IMR-90 (cell line): ENCODE results near the gene GKN2. TPM values are rescaled to one million over a fixed set of nuclear protein-coding genes. Genes with fewer than 3 reads are reported as not detected.

Source experiments
- ATAC-seq: fragments of 200-7000 bp; cut with Tn5 transposase; 2 replicates; pipeline ENCODE4 v1.9.1; 2020; ENCODE audit warnings: low read depth, mild to moderate bottlenecking, moderate library complexity
- BruUV-seq: library from RNA; stranded (reverse); fragments of 400-500 nt; replicated peaks from 2 replicates; lab custom pipeline; 2021; lab: Mats Ljungman, UMichigan
- CTCF ChIA-PET: fragments of 300-600 bp; formaldehyde crosslinking; extraction: SDS; loops from one replicate; lab custom pipeline; 2021; ENCODE audit warnings: antibody characterized with exemption; lab: Yijun Ruan, JAX
- POLR2A ChIA-PET: fragments of 300-600 bp; sonication (Branson Sonifier 250); formaldehyde crosslinking; loops from one replicate; lab custom pipeline; 2022; ENCODE audit warnings: antibody characterized with exemption; ENCODE audit not compliant: unreplicated experiment; lab: Charles Lee
- DNase-seq: peaks from one replicate; pipeline ENCODE4 v3.0.0; 2013
- H2AFZ ChIP-seq: replicated peaks from 2 replicates; pipeline ENCODE3; 2013; ENCODE audit warnings: low read length, mild to moderate bottlenecking; ENCODE audit not compliant: poor library complexity
- H2AK5ac ChIP-seq: 2 replicates; pipeline ENCODE4 v1.6.1; 2013; ENCODE audit warnings: low read depth, low read length, inconsistent platforms
- H2AK9ac ChIP-seq: replicated peaks from 2 replicates; pipeline ENCODE3; 2013; ENCODE audit warnings: mild to moderate bottlenecking, low read depth, low read length, moderate library complexity; ENCODE audit not compliant: poor library complexity
- H2BK120ac ChIP-seq: 2 replicates; pipeline ENCODE4 v1.6.1; 2013; ENCODE audit warnings: low read depth, low read length, inconsistent platforms
- H2BK15ac ChIP-seq: 3 replicates; pipeline ENCODE4 v1.6.1; 2013; ENCODE audit warnings: low read depth, low read length, inconsistent platforms
- H2BK20ac ChIP-seq: 2 replicates; pipeline ENCODE4 v1.6.1; 2013; ENCODE audit warnings: low read depth, mild to moderate bottlenecking, inconsistent platforms, low read length, moderate library complexity
- H2BK5ac ChIP-seq: 2 replicates; pipeline ENCODE4 v1.6.1; 2013; ENCODE audit warnings: mild to moderate bottlenecking, low read depth, low read length, inconsistent platforms; ENCODE audit not compliant: poor library complexity, severe bottlenecking
- H3K14ac ChIP-seq: replicated peaks from 2 replicates; pipeline ENCODE4 v1.6.1; 2013; ENCODE audit warnings: low read depth, low read length, inconsistent platforms
- H3K18ac ChIP-seq: 2 replicates; pipeline ENCODE4 v1.6.1; 2013; ENCODE audit warnings: low read depth, low read length, control low read depth
- H3K23ac ChIP-seq: 2 replicates; pipeline ENCODE4 v1.6.1; 2013; ENCODE audit warnings: low read depth, low read length, inconsistent platforms
- H3K27ac ChIP-seq: 2 replicates; pipeline ENCODE4 v1.5.1; 2013; ENCODE audit warnings: mild to moderate bottlenecking, control low read depth, low read length; ENCODE audit not compliant: insufficient read depth
- H3K27me3 ChIP-seq: 2 replicates; pipeline ENCODE4 v1.6.1; 2013; ENCODE audit warnings: low read length; ENCODE audit not compliant: control insufficient read depth, insufficient read depth
- H3K36me3 ChIP-seq: 2 replicates; pipeline ENCODE4 v1.6.1; 2013; ENCODE audit warnings: low read length, mixed read lengths; ENCODE audit not compliant: control insufficient read depth, insufficient read depth
- H3K4ac ChIP-seq: 2 replicates; pipeline ENCODE4 v1.6.1; 2013; ENCODE audit warnings: low read depth, low read length, inconsistent platforms
- H3K4me1 ChIP-seq: 2 replicates; pipeline ENCODE4 v1.6.1; 2013; ENCODE audit warnings: low read length, mixed read lengths; ENCODE audit not compliant: control insufficient read depth, insufficient read depth
- H3K4me2 ChIP-seq: 2 replicates; pipeline ENCODE4 v1.6.1; 2013; ENCODE audit warnings: low read depth, mild to moderate bottlenecking, control low read depth, low read length, moderate library complexity
- H3K4me3 ChIP-seq: 2 replicates; pipeline ENCODE4 v1.5.1; 2013; ENCODE audit warnings: low read depth, mild to moderate bottlenecking, control low read depth, low read length, moderate library complexity; ENCODE audit not compliant: insufficient read depth
- H3K56ac ChIP-seq: 2 replicates; pipeline ENCODE4 v1.6.1; 2013; ENCODE audit warnings: low read length, inconsistent platforms; ENCODE audit not compliant: insufficient read depth; ENCODE audit errors: extremely low read depth
- H3K79me1 ChIP-seq, 2 experiments: 2 replicates each; pipeline ENCODE4 v1.6.1; 2013; ENCODE audit warnings: low read length in 2 of 2, inconsistent platforms in 1 of 2, low read depth in 1 of 2
- H3K9ac ChIP-seq: 2 replicates; pipeline ENCODE4 v1.6.1; 2013; ENCODE audit warnings: low read depth, low read length, control low read depth
- H3K9me1 ChIP-seq: 2 replicates; pipeline ENCODE4 v1.6.1; 2013; ENCODE audit warnings: low read length, inconsistent platforms; ENCODE audit not compliant: insufficient read depth
- H3K9me3 ChIP-seq: 2 replicates; pipeline ENCODE4 v1.6.1; 2013; ENCODE audit warnings: low read length; ENCODE audit not compliant: control insufficient read depth, insufficient read depth
- H4K20me1 ChIP-seq: 2 replicates; pipeline ENCODE4 v1.6.1; 2013; ENCODE audit warnings: low read length, inconsistent platforms; ENCODE audit not compliant: insufficient read depth
- H4K5ac ChIP-seq: 2 replicates; pipeline ENCODE4 v1.6.1; 2013; ENCODE audit warnings: mild to moderate bottlenecking, low read depth, low read length, control low read depth
- H4K8ac ChIP-seq, 2 experiments: 2 replicates each; pipeline ENCODE4 v1.6.1; 2013; ENCODE audit warnings: low read depth in 2 of 2, low read length in 2 of 2, control low read depth in 1 of 2, inconsistent platforms in 1 of 2
- H4K91ac ChIP-seq: 2 replicates; pipeline ENCODE4 v1.6.1; 2013; ENCODE audit warnings: low read depth, low read length, inconsistent platforms; ENCODE audit not compliant: insufficient read depth
- CHD1 ChIP-seq: IDR thresholded peaks from 2 replicates; pipeline ENCODE4 v1.6.1; 2012; ENCODE audit warnings: low read depth, low read length, improper control_type of control experiment
- MAFK ChIP-seq: IDR thresholded peaks from 2 replicates; pipeline ENCODE4 v1.6.1; 2012; ENCODE audit warnings: low read depth, low read length, improper control_type of control experiment
- MXI1 ChIP-seq: IDR thresholded peaks from 2 replicates; pipeline ENCODE4 v1.6.1; 2012; ENCODE audit warnings: low read depth, mild to moderate bottlenecking, low read length, moderate library complexity, borderline replicate concordance
- WGBS, 2 experiments: methylation state at CpG; one replicate each; pipeline versions ENCODE4 v1.1.5 to v1.1.7; 2013; ENCODE audit warnings: missing lambda C conversion rate in 2 of 2; ENCODE audit not compliant: insufficient read length in 1 of 2; ENCODE audit errors: extremely low coverage in 2 of 2; 5-methylcytosine and 5-hydroxymethylcytosine counted together
- dilution Hi-C: fragments of 300-500 bp; cut with HindIII; formaldehyde crosslinking; loops from one replicate; pipeline ENCODE4 v1.14.3; 2018; ENCODE audit warnings: low sequenced_read_pairs; ENCODE audit not compliant: unreplicated experiment
- in situ Hi-C: fragments of 300-500 bp; cut with MboI; formaldehyde crosslinking; loops from 3 replicates; pipeline ENCODE4 v1.14.3; 2019; ENCODE audit warnings: low sequenced_read_pairs, inconsistent platforms, mixed read lengths
- intact Hi-C: fragments of 100-400 bp; cut with micrococcal nuclease; formaldehyde crosslinking; loops from 2 replicates; pipeline ENCODE4 v1.10.0; 2022
- polyA plus RNA-seq, 3 experiments: library from polyadenylated mRNA; depleted of rRNA; stranded (reverse); fragments of >200 nt; gene quantifications; 2 replicates each; pipeline ENCODE4 v1.2.3, GENCODE V29; 2012; ENCODE audit warnings: low replicate concordance in 1 of 3
- total RNA-seq: library from RNA; depleted of rRNA; stranded (reverse); fragments of >200 nt; gene quantifications from 2 replicates; pipeline ENCODE4 v1.2.3, GENCODE V29; 2012

Gene GKN2
- total and polyA plus RNA-seq, 2 of the 4 experiments (the other 2 are of a cell fraction), result not detected

DNA sequence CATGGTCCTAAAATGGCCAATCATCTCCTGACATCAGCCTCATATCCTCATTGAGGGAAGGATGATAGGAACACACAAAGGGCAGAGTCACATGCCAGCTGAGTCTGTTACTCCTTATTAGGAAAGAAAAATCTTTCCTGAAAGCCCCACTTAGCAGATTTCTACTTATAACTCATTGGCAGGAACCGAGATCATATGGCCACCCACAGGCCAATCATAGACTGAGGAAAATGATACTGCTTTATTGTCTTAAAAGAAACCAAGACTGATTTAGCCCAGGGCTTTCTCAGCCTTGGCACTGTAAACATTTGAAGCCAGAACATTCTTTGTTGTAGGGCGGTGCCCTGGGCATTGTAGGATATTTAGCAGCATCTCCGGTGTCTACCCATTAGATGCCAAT lies 18.7 kb downstream of the GKN2 start:
- H3K9me1 ChIP-seq, result peaks cover 22% of the 10 kb centered on the region
- H3K4me3 ChIP-seq, result no peak overlapping the region
- H3K9ac ChIP-seq, result no peak overlapping the region
- H3K9me3 ChIP-seq, result no peaks in the 10 kb centered on the region
- peak overlapping the region; percentile 22; the same call in 1 of the 2 replicates for H3K14ac ChIP-seq
- no peak overlapping the region; the same call in 1 of the 2 replicates for H2BK20ac ChIP-seq
- peak overlapping the region; percentile 6; the same call in 1 of the 2 replicates for H3K18ac ChIP-seq
- ChIA-PET POLR2A (no interaction called here), CTCF (interaction anchor here (0.7 to 1.2 kb wide), 3 partner anchors 9 to 10 kb away, joined by 3 to 7 read pairs (median 3); no protein-coding TSS in a partner anchor)
- H3K23ac ChIP-seq, result no peak overlapping the region
- DNase-seq (no peak), ATAC-seq (no peak)
- H3K79me1 ChIP-seq, result no peaks in the 10 kb centered on the region
- peaks cover 31% of the 10 kb centered on the region for H3K4me1 ChIP-seq
- H4K91ac ChIP-seq, result no peak overlapping the region
- dilution Hi-C loops, result no loop called here
- H3K36me3 ChIP-seq, result no peaks in the 10 kb centered on the region
- TF ChIP-seq MXI1, result no peak
- TF ChIP-seq CHD1, result no peak
- no peak for TF ChIP-seq MAFK
- no peak overlapping the region for H2BK5ac ChIP-seq
- WGBS, 2 experiments, result no CpG with 5 or more reads among the region's 3 CpGs
- in situ Hi-C loops, result no loop called here
- no peaks in the 10 kb centered on the region for H4K20me1 ChIP-seq
- intact Hi-C loops, result no loop called here
- H2BK120ac ChIP-seq, result no peak overlapping the region
- H4K5ac ChIP-seq, result no peak overlapping the region
- H3K27ac ChIP-seq, result no peak overlapping the region
- no peak overlapping the region for H2AK9ac ChIP-seq
- no peak overlapping the region for H2AFZ ChIP-seq
- no peak overlapping the region for H3K4me2 ChIP-seq
- H3K27me3 ChIP-seq, result no peaks in the 10 kb centered on the region
- no peak overlapping the region for H2AK5ac ChIP-seq
- H4K8ac ChIP-seq, result no peak overlapping the region
- H3K4ac ChIP-seq, result no peak overlapping the region
- peak overlapping the region; percentile 65; the same call in 1 of the 3 replicates for H2BK15ac ChIP-seq
- no TSS peak for BruUV-seq
- H3K56ac ChIP-seq, result no peak overlapping the region
